K562 (cell line): ENCODE measurements around the gene OR2AJ1. TPM values are rescaled to one million over a fixed set of nuclear protein-coding genes. Genes with fewer than 3 reads are reported as not detected.

Experiments used
- ATAC-seq: fragments of 200-7000 bp; cut with Tn5 transposase; 3 replicates; pipeline ENCODE4 v1.9.1; 2020; ENCODE audit warnings: moderate library complexity
- BruUV-seq: library from RNA; stranded (reverse); fragments of 400-500 nt; replicated peaks from 2 replicates; lab custom pipeline; 2021; lab: Mats Ljungman, UMichigan
- CTCF ChIA-PET: fragments of 300-600 bp; formaldehyde crosslinking; extraction: SDS; loops from one replicate; lab custom pipeline; 2021; ENCODE audit warnings: low intra/inter-chr PET ratio; lab: Yijun Ruan, JAX
- POLR2A ChIA-PET: fragments of 300-600, 350-650 bp; sonication (Branson Sonifier 250); formaldehyde crosslinking; extraction: SDS; loops from one replicate; lab custom pipeline; 2021; ENCODE audit warnings: antibody characterized with exemption, inconsistent platforms; lab: Yijun Ruan, JAX
- DNase-seq, 4 experiments: peaks; one replicate each; pipeline versions ENCODE4 v3.0.0 to v3.0.0-alpha.2; 2011 to 2018; ENCODE audit warnings: low spot score in 3 of 4, mixed read lengths in 3 of 4; ENCODE audit errors: extremely low read depth in 1 of 4
- FAIRE-seq: peaks from 2 replicates; lab custom pipeline; 2011; peaks lifted over from hg19 to GRCh38; lab: Jason Lieb, UNC
- H2AFZ ChIP-seq: 2 replicates; pipeline ENCODE4 v1.6.0; 2011; ENCODE audit warnings: low read depth, low read length, control low read depth, inconsistent platforms
- H3K27ac ChIP-seq: fragments of 200-600 bp; 3 replicates; pipeline ENCODE4 v1.8.0; 2011; ENCODE audit warnings: low read depth, mild to moderate bottlenecking, control low read depth, inconsistent platforms, low read length, moderate library complexity, mixed read lengths; ENCODE audit errors: extremely low read depth
- H3K27me3 ChIP-seq, 2 experiments: fragments of 300-600 bp in 1 of 2; 2 replicates in 1 of 2; 3 replicates in 1 of 2; pipeline versions ENCODE4 v1.6.0 to v1.8.0; 2011; ENCODE audit warnings: inconsistent platforms in 2 of 2, low read length in 2 of 2, mild to moderate bottlenecking in 1 of 2, mixed read lengths in 1 of 2, moderate library complexity in 1 of 2; ENCODE audit not compliant: control insufficient read depth in 2 of 2, insufficient read depth in 2 of 2
- H3K36me3 ChIP-seq: fragments of 300-600 bp; 3 replicates; pipeline ENCODE4 v1.8.0; 2011; ENCODE audit warnings: mild to moderate bottlenecking, low read length, inconsistent platforms; ENCODE audit not compliant: control insufficient read depth, insufficient read depth
- H3K4me1 ChIP-seq, 2 experiments: fragments of 200-600 bp in 1 of 2; replicated peaks in 1 of 2; 2 replicates in 1 of 2; 3 replicates in 1 of 2; pipeline versions ENCODE4 v1.5.1 to v1.8.0; 2011; ENCODE audit warnings: inconsistent platforms in 2 of 2, low read length in 2 of 2, mild to moderate bottlenecking in 1 of 2, mixed read lengths in 1 of 2, moderate library complexity in 1 of 2; ENCODE audit not compliant: control insufficient read depth in 2 of 2, insufficient read depth in 2 of 2
- H3K4me2 ChIP-seq: 2 replicates; pipeline ENCODE4 v1.6.1; 2011; ENCODE audit warnings: low read length, control low read depth, inconsistent platforms, mixed read lengths; ENCODE audit not compliant: insufficient read depth
- H3K4me3 ChIP-seq: fragments of 200-600 bp; sonication (generic), shearing (Covaris generic); 2 replicates; pipeline ENCODE4 v1.5.1; 2016; ENCODE audit warnings: control low read depth, inconsistent platforms
- H3K79me2 ChIP-seq: fragments of 200-600 bp; 3 replicates; pipeline ENCODE4 v1.8.0; 2011; ENCODE audit warnings: low read length, inconsistent platforms; ENCODE audit not compliant: control insufficient read depth, insufficient read depth
- H3K9ac ChIP-seq, 2 experiments: 2 replicates each; pipeline versions ENCODE4 v1.6.0 to v1.6.1; 2011; ENCODE audit warnings: low read depth in 2 of 2, low read length in 2 of 2, control low read depth in 1 of 2, inconsistent platforms in 1 of 2, mild to moderate bottlenecking in 1 of 2, mixed read lengths in 1 of 2; ENCODE audit not compliant: insufficient read depth in 1 of 2
- H3K9me1 ChIP-seq: one replicate; pipeline ENCODE4 v1.6.0; 2011; ENCODE audit warnings: inconsistent platforms, mild to moderate bottlenecking, low read length, moderate library complexity; ENCODE audit not compliant: control insufficient read depth, insufficient read depth
- H3K9me3 ChIP-seq: replicated peaks from 2 replicates; pipeline ENCODE4 v1.5.1; 2011; ENCODE audit warnings: low read depth, low read length, inconsistent platforms; ENCODE audit not compliant: control insufficient read depth, insufficient read depth
- H4K20me1 ChIP-seq: replicated peaks from 2 replicates; pipeline ENCODE4 v1.6.1; 2011; ENCODE audit warnings: low read length, inconsistent platforms, mixed read lengths; ENCODE audit not compliant: control insufficient read depth, insufficient read depth
- CREM ChIP-seq: IDR thresholded peaks from 2 replicates; pipeline ENCODE4 v1.6.1; 2014; ENCODE audit warnings: antibody characterized with exemption, low read depth
- ZBTB40 ChIP-seq, 2 experiments: fragments of 450-650 bp in 1 of 2; sonication (generic) in 1 of 2; formaldehyde crosslinking in 1 of 2; IDR thresholded peaks; 2 replicates each; pipeline versions ENCODE4 v1.7.1 to v1.9.0; 2016 to 2022; ENCODE audit warnings: inconsistent platforms in 1 of 2, mild to moderate bottlenecking in 1 of 2, missing genetic modification reagents in 1 of 2
- whole genome bisulfite sequencing: fragments of 100-300 bp; shearing (Covaris generic); methylation state at CpG from one replicate; pipeline ENCODE4 v1.1.6; 2016; ENCODE audit warnings: low coverage, mixed read lengths; ENCODE audit not compliant: insufficient coverage; ENCODE audit errors: missing lambda C conversion rate; 5-methylcytosine and 5-hydroxymethylcytosine counted together
- in situ Hi-C: fragments of 300-500 bp; cut with MboI; formaldehyde crosslinking; loops from 4 replicates; pipeline ENCODE4 v1.15.0; 2018; ENCODE audit warnings: inconsistent platforms, mixed read lengths
- intact Hi-C: fragments of 100-400 bp; cut with micrococcal nuclease; formaldehyde crosslinking; loops from 2 replicates; pipeline ENCODE4 v1.14.2; 2022
- polyA plus RNA-seq, 8 experiments: library from polyadenylated mRNA; depleted of rRNA in 4 of 8; stranded (reverse) in 5 of 8; unstranded in 3 of 8; fragments of >200 nt; fragmentation: Nextera tagmentation in 2 of 8; fragmentation: Illumina TruSeq in 1 of 8; extraction: Ambion mirVana in 2 of 8; extraction: Trizol in 1 of 8; gene quantifications; 2 replicates each; pipeline versions ENCODE4 v1.2.1 to v1.2.3, GENCODE V29; 2011 to 2014; ENCODE audit warnings: inconsistent platforms in 1 of 8, missing spikeins in 1 of 8
- total RNA-seq, 7 experiments: library from RNA; depleted of rRNA in 6 of 7; stranded (reverse); fragments of >200 nt in 6 of 7; fragmentation: Illumina TruSeq in 2 of 7; extraction: Trizol in 2 of 7; gene quantifications; 2 replicates each; pipeline versions ENCODE4 v1.2.1 to v1.2.3, GENCODE V29; 2011 to 2021; ENCODE audit warnings: low replicate concordance in 1 of 7

The OR2AJ1 gene
- total and polyA plus RNA-seq, 9 of the 15 experiments (the other 6 are each of a cell fraction or from before 2014, with no cell fraction given): not detected

GRCh38 chr1:247913786-247914185 lies 10.9 kb upstream of the OR2AJ1 start:
- POLR2A ChIA-PET: no interaction called here
- 0% methylated on average over 2 of the region's 2 CpGs for WGBS
- FAIRE-seq: no peak

More at GRCh38 chr1:247913786-247914185, 10.9 kb upstream of the OR2AJ1 start:
- Histone ChIP-seq H4K20me1 (no peaks in the 10 kb centered on the region), H2AFZ (no peak overlapping the region), H3K4me1 (no peaks in the 10 kb centered on the region; a peak in 1 of 5 replicates), H3K27me3 (no peaks in the 10 kb centered on the region), H3K9me1 (no peaks in the 10 kb centered on the region), H3K79me2 (no peaks in the 10 kb centered on the region)
- DNase-seq: no peak
- ATAC-seq: no peak
- in situ Hi-C loops: no loop called here
- no TSS peak for BruUV-seq
- TF ChIP-seq ZBTB40 (IDR thresholded peaks at IDR 0.05) (0 out of 2 replicates have a peak, but pooled peaks have one; percentile 16), ZBTB40 (CRISPR knock-in tag; IDR thresholded peaks at IDR 0.05) (no peak), CREM (no peak)
- TF ChIP-seq, all 486 proteins: peak for 1
- intact Hi-C loops: no loop called here
- H3K4me3 ChIP-seq: no peak overlapping the region
- CTCF ChIA-PET: interaction anchor here (0.9 to 1.1 kb wide), 2 partner anchors 14 to 80 kb away, joined by 3 read pairs; no protein-coding TSS in a partner anchor
- H3K36me3 ChIP-seq: no peaks in the 10 kb centered on the region
- no peaks in the 10 kb centered on the region; the same call in 1 of the 2 replicates for H3K9me3 ChIP-seq
- H3K27ac ChIP-seq: no peak overlapping the region
- no peak overlapping the region for H3K4me2 ChIP-seq
- no peak overlapping the region for H3K9ac ChIP-seq
